HG02623 (cell line): ENCODE measurements around the gene BUD13.

Experiments used
- ATAC-seq: cut with Tn5 transposase; IDR thresholded peaks from one replicate; pipeline ENCODE4 v1.9.1; 2021; ENCODE audit warnings: moderate library complexity; ENCODE audit not compliant: unreplicated experiment

Gene BUD13

GRCh38 chr11:116720895-116721294 lies 51.9 kb downstream of the BUD13 start:
- ATAC-seq: no peak

GRCh38 chr11:116718955-116719501 lies 53.8 kb downstream of the BUD13 start:
- ATAC-seq: no peak

GRCh38 chr11:116716621-116717020 lies 56.2 kb downstream of the BUD13 start:
- ATAC-seq: no peak

- ATAC-seq: no peak
These were observed 57.4 kb downstream of the BUD13 start for GRCh38 chr11:116715383-116715782.

- no peak for ATAC-seq
These were observed 57.9 kb downstream of the BUD13 start for GRCh38 chr11:116714902-116715301.

- no peak for ATAC-seq
These were observed 60.4 kb downstream of the BUD13 start for GRCh38 chr11:116712428-116712827.

- no peak for ATAC-seq
These were observed 62.0 kb downstream of the BUD13 start for GRCh38 chr11:116710762-116711161.

GRCh38 chr11:116710001-116710674 lies 62.6 kb downstream of the BUD13 start:
- no peak for ATAC-seq

GRCh38 chr11:116707746-116708145 lies 65.0 kb downstream of the BUD13 start:
- no peak for ATAC-seq

GRCh38 chr11:116707161-116707629 lies 65.6 kb downstream of the BUD13 start:
- no peak for ATAC-seq

- no peak for ATAC-seq
These were observed 69.4 kb downstream of the BUD13 start for GRCh38 chr11:116703421-116703820.

GRCh38 chr11:116702772-116703385 lies 69.9 kb downstream of the BUD13 start:
- ATAC-seq: no peak

- no peak for ATAC-seq
These were observed 70.9 kb downstream of the BUD13 start for GRCh38 chr11:116701876-116702275.

GRCh38 chr11:116701297-116701801 lies 71.4 kb downstream of the BUD13 start:
- no peak for ATAC-seq

GRCh38 chr11:116700586-116701220 lies 72.1 kb downstream of the BUD13 start:
- no peak for ATAC-seq
